ENCODE results near the gene PPM1M. TPM values are rescaled to one million over a fixed set of nuclear protein-coding genes. Genes with fewer than 3 reads are reported as not detected.

The PPM1M gene
- total RNA-seq, 1 experiment from 2014 or later: 8.5 TPM

GRCh38 chr3:52213005-52213404, 32.6 kb upstream of the PPM1M start:
- no peak overlapping the region for H3K9ac ChIP-seq (ENCODE audit: low read length)
- ChIA-PET POLR2A (ENCODE audit: unreplicated experiment) (no interaction called here), CTCF (no interaction called here)
- TF ChIP-seq EZH2phosphoT487 (IDR thresholded peaks at IDR 0.05; ENCODE audit: borderline replicate concordance, low read length): no peak
- TF ChIP-seq CTCF (conservative IDR thresholded peaks at IDR 0.05; ENCODE audit: low read depth, low read length): no peak
- TF ChIP-seq EZH2 (IDR thresholded peaks at IDR 0.05; ENCODE audit: low read length, unreplicated experiment): no peak
- H3F3A ChIP-seq (ENCODE audit: low read length, unreplicated experiment): peaks cover 10% of the 10 kb centered on the region
- no peak overlapping the region for H3K4me2 ChIP-seq (ENCODE audit: low read length)
- no peaks in the 10 kb centered on the region for H4K20me1 ChIP-seq (ENCODE audit: low read length)
- H3K27me3 ChIP-seq (ENCODE audit: low read length): no peaks in the 10 kb centered on the region
- no peak overlapping the region for H3K27ac ChIP-seq (ENCODE audit: low read length)
- H3K4me1 ChIP-seq (ENCODE audit: insufficient read depth, low read length): peaks cover 41% of the 10 kb centered on the region
- BruUV-seq (replicated peaks): no TSS peak
- intact Hi-C loops (cut with micrococcal nuclease): loop anchor here (10.0 kb wide), 1 partner anchor 158 kb away; the partner anchor contains the start of gene DUSP7
- DNase-seq (no peak), ATAC-seq (no peak)
- H3K4me3 ChIP-seq (ENCODE audit: low read length): no peak overlapping the region
- H3K36me3 ChIP-seq (ENCODE audit: low read depth, low read length): peaks cover 73% of the 10 kb centered on the region
- H3K79me2 ChIP-seq (ENCODE audit: low read length): 0 out of 2 replicates have a peak, but pooled peaks cover 9% of the 10 kb centered on the region
- H3K9me2 ChIP-seq (replicated peaks; ENCODE audit: low read length): no peaks in the 10 kb centered on the region
- H3K9me3 ChIP-seq (ENCODE audit: low read length): no peaks in the 10 kb centered on the region
- H2AFZ ChIP-seq (ENCODE audit: low read length): no peak overlapping the region

- TF ChIP-seq EZH2phosphoT487 (IDR thresholded peaks at IDR 0.05; ENCODE audit: borderline replicate concordance, low read length): no peak
- TF ChIP-seq EZH2 (IDR thresholded peaks at IDR 0.05; ENCODE audit: low read length, unreplicated experiment): no peak
- TF ChIP-seq CTCF (conservative IDR thresholded peaks at IDR 0.05; ENCODE audit: low read depth, low read length): no peak
- intact Hi-C loops (cut with micrococcal nuclease): loop anchor here (10.0 kb wide), 1 partner anchor 159 kb away; the partner anchor contains the start of gene DUSP7
- peaks cover 11% of the 10 kb centered on the region for H3F3A ChIP-seq (ENCODE audit: low read length, unreplicated experiment)
- no peaks in the 10 kb centered on the region for H3K9me3 ChIP-seq (ENCODE audit: low read length)
- H3K9me2 ChIP-seq (replicated peaks; ENCODE audit: low read length): no peaks in the 10 kb centered on the region
- BruUV-seq (replicated peaks): no TSS peak
- H3K4me1 ChIP-seq (ENCODE audit: insufficient read depth, low read length): peaks cover 50% of the 10 kb centered on the region
- POLR2A ChIA-PET (ENCODE audit: unreplicated experiment): interaction anchor here (0.5 kb wide), 1 partner anchor 13 kb away, joined by 4 read pairs; no protein-coding TSS in a partner anchor
- no peak overlapping the region for H2AFZ ChIP-seq (ENCODE audit: low read length)
- ATAC-seq: no peak
- no peak overlapping the region for H3K9ac ChIP-seq (ENCODE audit: low read length)
- no peaks in the 10 kb centered on the region for H3K27me3 ChIP-seq (ENCODE audit: low read length)
- H3K4me2 ChIP-seq (ENCODE audit: low read length): no peak overlapping the region
- CTCF ChIA-PET: no interaction called here
- 0 out of 2 replicates have a peak, but pooled peaks cover 9% of the 10 kb centered on the region for H3K79me2 ChIP-seq (ENCODE audit: low read length)
- no peaks in the 10 kb centered on the region for H4K20me1 ChIP-seq (ENCODE audit: low read length)
- no peak for DNase-seq
- no peak overlapping the region for H3K27ac ChIP-seq (ENCODE audit: low read length)
- H3K36me3 ChIP-seq (ENCODE audit: low read depth, low read length): peaks cover 64% of the 10 kb centered on the region
- no peak overlapping the region for H3K4me3 ChIP-seq (ENCODE audit: low read length)
Measured at GRCh38 chr3:52213901-52214300, 31.7 kb upstream of the PPM1M start.

- ChIA-PET POLR2A (ENCODE audit: unreplicated experiment) (no interaction called here), CTCF (no interaction called here)
- DNase-seq (no peak), ATAC-seq (no peak)
- Histone ChIP-seq H3K27ac (ENCODE audit: low read length) (peak overlapping the region; percentile 98), H3K9ac (ENCODE audit: low read length) (no peak overlapping the region), H3K4me1 (ENCODE audit: insufficient read depth, low read length) (peaks cover 55% of the 10 kb centered on the region), H4K20me1 (ENCODE audit: low read length) (no peaks in the 10 kb centered on the region), H3K36me3 (ENCODE audit: low read depth, low read length) (peaks cover 51% of the 10 kb centered on the region), H3K79me2 (ENCODE audit: low read length) (0 out of 2 replicates have a peak, but pooled peaks cover 9% of the 10 kb centered on the region), H3K9me3 (ENCODE audit: low read length) (no peaks in the 10 kb centered on the region), H3K4me3 (ENCODE audit: low read length) (no peak overlapping the region), H3F3A (ENCODE audit: low read length, unreplicated experiment) (peaks cover 11% of the 10 kb centered on the region), H3K4me2 (ENCODE audit: low read length) (no peak overlapping the region), H3K27me3 (ENCODE audit: low read length) (no peaks in the 10 kb centered on the region), H2AFZ (ENCODE audit: low read length) (no peak overlapping the region), H3K9me2 (replicated peaks; ENCODE audit: low read length) (no peaks in the 10 kb centered on the region)
- TF ChIP-seq EZH2 (IDR thresholded peaks at IDR 0.05; ENCODE audit: low read length, unreplicated experiment) (no peak), CTCF (conservative IDR thresholded peaks at IDR 0.05; ENCODE audit: low read depth, low read length) (no peak), EZH2phosphoT487 (IDR thresholded peaks at IDR 0.05; ENCODE audit: borderline replicate concordance, low read length) (no peak)
- no TSS peak for BruUV-seq (replicated peaks)
- intact Hi-C loops (cut with micrococcal nuclease): loop anchor here (10.0 kb wide), 1 partner anchor 161 kb away; the partner anchor contains the start of gene DUSP7
Measured at GRCh38 chr3:52215351-52215750, 30.2 kb upstream of the PPM1M start.
